ENCODE data around the gene DGCR2.
"Not testable (repeated sequence)": the region's sequence is repeated elsewhere in the genome, so short reads cannot be mapped to it uniquely, and the experiment has no call there.

DGCR2 gene

DNA sequence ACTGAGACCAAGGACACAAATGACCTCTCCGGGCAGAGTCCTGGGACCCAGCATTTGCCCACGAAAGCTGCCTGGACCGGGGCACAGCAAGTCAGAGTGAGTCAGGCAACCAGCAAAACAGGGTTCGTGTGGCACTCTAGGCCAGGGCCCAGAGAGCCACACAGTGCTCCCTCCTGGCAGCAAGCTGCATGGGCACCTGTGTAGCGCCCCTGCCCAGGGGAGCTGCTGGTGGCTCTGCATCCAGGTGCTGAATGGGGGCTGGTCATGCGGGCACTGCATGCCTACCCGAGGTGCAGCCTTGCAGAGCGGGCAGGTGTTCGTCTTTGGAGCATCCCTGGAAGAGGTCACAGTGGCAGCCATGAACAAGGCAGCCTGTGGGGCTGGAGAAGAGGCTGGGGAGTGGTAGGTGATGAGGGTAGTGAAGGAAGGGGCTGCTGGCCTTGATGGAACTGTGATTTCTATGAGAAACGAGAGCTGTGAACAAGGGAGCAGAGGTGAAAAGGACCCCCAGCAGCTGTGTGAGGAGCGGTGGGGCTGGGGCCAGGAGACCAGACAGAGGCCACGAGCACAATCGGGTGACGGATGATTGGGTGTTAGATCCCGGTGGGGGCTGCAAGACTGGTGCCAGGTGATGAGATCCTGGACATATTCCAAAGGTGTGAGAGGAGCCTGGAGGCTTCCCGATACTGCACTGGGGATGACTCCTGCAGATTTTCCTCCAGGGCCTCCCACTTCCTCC is 63.3 kb downstream of the DGCR2 start:
- DNase-seq (ENCODE audit: low spot score): no peak

DNA sequence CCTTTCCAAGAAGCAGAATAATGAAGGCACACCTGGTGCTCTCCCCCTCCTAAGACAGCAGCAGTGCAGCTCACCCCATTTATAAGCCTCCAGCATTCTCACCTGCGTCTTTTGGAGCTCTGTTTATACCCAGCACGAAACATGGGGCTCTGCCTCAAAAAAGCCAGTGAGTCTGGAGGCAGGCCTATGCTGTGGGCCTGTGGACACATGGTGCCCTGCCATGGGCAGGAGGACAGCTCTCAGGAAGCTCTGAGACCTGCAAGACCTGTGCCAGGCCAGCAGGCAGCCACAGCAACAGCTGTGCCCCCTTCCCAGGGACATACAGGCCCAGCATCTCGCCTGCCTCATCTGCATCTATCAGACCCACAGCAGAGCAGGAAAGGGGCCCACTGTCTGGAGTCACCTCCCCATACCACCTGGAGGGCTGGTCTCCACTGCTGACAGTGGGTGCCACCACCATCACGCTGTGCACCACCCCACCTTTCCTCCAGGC is 64.2 kb downstream of the DGCR2 start:
- DNase-seq (ENCODE audit: low spot score): no peak

DNA sequence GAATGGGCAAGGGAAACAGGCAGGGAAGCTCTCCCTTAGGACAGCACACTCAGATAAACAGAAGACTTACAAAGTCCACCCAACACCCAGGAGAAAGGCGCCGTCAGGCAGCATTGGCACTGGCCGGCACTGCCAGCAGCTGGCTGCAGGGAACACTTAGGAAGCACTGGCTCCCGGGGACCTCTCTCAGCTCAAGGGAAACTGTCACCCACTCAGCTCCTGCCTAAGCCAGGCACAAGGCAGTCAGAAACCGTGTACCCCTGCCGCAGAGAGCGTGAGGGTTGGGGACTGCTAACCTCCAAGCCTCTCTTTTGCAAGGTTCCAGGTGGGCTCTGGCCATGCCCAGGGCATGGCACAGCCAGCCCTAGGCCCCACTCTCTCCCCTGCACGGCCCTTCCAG is 64.7 kb downstream of the DGCR2 start:
- no peak for DNase-seq (ENCODE audit: low spot score)

DNA sequence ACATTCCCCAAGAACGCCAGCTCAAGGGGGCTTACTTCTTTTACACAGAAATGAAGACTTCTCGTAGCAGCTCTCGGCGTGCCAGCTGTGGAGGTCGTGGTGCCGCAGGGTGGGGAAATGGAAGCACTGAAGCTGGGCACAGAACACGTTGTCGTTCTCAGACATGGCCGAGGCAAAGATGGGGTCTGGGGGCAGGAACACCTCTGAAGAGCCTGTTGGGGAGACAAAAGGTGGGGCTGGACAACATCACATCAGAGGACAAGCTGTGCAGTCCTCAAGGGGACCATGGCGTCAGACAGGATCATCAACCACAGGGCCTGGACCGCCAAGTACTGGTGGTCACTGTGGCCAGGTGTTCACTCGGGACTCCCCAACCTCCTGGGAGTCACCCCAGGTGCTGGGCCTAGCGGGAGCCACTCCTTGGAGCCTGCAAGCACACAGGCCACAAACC is 65.2 kb downstream of the DGCR2 start:
- no peak for DNase-seq (ENCODE audit: low spot score)

DNA sequence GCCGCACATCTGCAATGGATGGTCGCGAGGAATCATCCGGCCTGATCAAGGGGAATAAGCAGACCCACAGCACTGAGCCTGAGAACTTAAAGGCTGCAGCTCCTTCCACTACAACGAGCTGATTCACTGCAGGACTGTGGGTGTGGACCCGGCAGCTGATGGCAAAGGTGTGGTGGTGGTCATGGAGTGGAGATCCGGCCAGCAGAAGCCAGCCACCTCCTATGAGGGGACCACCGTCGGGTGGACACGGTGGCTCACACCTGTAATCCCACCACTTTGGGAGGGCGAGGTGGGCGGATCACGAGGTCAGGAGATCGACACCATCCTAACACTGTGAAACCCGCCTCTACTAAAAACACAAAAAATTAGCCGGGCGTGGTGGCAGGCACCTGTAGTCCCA is 66.4 kb downstream of the DGCR2 start:
- DNase-seq (ENCODE audit: low spot score): no peak

DNA sequence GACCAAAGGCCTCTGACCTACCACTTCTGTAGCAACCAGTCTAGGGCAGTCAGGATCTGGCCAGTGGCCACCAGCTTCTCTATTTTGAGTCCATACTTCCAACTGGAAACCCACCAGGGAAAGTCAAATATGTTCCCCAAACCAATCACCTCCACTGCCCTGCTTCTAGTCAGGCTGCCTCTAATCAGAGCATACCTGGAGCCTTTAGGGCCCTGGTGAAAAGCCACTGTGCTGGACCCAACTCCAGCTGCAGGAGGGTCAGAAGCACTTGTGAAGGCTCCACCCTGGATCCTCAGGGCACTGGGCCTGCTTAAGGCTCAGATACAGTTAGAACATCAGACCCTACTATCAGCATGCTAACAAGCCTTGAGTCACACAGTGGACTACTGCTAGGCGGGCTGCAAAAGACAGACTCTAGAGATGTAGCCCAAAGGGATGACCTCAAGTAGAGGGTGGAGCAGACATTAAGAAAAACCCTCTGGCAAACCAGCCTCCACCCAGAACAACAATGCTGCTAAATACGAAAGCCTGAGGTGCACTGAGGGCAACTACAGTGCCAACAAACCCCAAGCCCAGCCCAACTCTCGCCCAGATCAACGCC is 69.2 kb downstream of the DGCR2 start:
- DNase-seq (ENCODE audit: low spot score): no peak

DNA sequence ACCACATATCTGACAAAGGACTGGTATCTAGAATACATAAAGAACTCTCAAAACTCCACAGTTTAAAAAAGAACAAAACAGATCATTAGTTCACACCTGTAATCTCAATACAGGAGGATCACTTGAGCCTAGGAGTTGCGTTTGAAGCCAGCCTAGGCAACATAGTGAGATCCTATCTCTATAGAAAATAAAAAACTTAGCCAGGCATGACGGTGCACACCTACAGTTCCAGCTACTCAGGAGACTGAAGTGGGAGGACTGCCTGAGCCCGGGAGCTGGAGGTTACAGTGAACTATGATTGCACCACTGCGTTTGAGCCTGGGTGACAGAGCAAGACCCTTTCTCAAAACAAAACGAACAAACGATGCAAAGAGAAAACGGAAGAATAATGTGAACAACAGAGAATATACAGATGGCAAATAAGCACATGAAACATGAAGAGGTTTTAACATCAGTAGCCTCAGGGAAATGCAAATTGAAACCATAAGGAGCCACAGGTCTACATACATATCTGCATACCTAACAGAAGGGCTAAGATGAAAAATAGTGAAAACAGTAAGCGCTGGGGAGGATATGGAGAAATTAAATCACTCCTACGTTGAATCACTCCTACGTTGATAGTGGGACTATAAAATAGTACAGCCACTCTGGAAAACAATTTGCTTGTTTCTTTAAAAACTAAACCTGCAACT is 70.7 kb downstream of the DGCR2 start:
- DNase-seq (ENCODE audit: low spot score): peak; percentile 35

DNA sequence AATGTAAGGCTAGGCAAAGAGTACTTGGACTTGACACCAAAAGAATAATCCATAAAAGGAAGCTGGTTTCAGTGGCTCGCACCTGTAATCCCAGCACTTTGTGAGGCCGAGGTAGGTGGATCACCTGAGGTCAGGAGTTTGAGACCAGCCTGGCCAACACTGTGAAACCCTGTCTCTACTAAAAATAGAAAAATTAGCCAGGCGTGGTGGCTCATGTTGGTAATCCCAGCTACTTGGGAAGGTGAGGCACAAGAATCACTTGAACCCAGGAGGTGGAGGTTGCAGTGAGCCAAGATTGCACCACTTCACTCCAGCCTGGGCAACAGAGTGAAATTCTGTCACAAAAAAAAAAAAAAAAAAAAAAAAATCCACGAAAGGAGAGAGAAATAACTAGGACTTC is 71.4 kb downstream of the DGCR2 start:
- DNase-seq (ENCODE audit: low spot score): not testable (repeated sequence)

DNA sequence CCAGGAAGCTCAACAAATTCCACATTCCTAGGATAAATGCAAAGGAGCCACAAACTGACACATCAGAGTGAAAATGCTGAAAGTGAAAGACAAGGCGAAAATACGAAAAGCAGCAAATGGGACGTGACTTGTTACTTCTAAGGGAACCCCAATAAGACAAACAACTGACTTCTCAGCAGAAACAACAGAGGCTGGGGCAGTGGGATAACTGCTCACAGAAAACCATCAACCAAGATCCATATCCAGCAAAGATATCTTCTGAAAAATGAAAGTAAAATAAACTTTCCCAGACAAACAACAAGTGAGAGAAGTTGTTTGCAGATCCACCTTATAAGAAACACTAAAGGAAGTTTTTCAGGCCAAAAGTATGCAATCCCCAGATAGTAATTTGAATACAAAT is 72.1 kb downstream of the DGCR2 start:
- no peak for DNase-seq (ENCODE audit: low spot score)

DNA sequence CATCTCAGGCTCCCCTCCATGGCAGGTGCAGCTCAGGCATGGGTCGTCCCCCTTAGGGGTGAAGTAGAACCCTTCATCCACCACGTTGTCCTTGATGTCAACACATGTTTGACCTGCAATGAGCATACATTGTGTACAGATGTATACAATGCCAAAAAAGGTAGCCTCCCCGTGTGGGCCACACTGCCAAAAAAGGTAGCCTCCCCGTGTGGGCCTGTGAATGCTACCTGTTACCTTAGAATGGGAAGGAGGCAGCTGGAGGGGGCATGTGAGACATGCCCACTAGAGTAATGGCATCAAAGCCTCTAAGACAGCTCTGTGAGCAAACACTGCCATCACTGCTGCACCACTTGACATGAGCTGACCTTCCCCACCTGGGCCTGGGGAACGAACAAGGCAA is 73.7 kb downstream of the DGCR2 start:
- DNase-seq (ENCODE audit: low spot score): no peak

DNA sequence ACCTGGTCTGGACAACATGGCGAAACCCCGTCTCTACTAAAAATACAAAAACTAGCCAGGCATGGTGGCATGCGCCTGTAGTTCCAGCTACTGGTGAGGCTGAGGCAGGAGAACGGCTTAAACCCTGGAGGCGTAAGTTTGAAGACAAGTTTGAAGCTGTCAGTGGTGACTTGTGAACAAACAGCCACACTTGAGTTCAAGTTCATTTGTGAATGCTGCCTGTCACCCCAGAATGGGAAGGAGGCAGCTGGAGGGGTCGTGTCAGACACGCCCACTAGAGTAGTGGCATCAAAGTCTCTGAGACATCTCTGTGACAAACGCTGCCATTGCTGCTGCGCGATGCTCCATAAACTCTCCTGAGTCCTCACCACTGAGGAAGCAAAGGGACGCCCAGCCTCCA is 74.2 kb downstream of the DGCR2 start:
- no peak for DNase-seq (ENCODE audit: low spot score)

DNA sequence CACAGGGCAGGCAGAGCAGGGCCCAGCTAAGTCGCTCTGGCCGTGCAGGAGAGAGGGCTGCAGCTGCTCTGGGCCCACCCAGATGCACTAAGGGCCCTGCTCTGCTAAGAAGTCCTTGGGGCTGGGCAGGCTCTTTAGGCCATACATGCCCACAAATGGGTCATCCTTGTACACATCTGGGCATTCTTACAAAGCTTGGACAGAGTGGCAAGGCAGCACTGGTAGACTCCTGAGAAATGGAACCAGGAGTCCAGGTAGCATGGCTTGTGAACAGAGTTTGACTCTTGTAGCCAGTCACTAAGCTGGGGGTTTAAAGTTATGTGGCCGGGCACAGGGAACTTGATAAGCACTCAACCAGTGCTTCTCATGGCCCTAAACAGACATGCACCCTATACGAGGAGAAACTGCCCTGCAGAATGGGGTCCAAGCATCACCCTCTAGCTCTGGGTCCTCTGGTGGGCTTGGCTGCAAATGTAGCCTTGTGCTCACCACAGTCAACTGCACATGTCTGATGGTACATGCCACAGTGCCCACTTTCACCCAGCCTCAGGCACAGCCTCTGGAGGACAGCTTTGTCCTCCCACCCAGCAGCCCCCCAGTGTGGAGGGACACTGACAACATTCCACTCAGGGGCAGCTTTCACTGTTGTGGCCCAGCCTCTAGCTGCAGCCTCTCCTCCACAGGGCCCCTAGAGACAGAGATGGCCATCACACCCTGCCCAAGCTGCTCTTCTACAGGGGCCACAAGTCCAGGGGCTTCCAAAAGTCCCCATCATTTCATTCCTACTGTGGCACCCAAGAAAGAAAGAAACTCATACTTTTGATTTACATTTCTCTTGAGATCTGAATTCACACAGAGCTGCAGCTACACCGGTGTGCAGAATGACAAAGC is 75.2 kb downstream of the DGCR2 start:
- DNase-seq (ENCODE audit: low spot score): no peak

DNA sequence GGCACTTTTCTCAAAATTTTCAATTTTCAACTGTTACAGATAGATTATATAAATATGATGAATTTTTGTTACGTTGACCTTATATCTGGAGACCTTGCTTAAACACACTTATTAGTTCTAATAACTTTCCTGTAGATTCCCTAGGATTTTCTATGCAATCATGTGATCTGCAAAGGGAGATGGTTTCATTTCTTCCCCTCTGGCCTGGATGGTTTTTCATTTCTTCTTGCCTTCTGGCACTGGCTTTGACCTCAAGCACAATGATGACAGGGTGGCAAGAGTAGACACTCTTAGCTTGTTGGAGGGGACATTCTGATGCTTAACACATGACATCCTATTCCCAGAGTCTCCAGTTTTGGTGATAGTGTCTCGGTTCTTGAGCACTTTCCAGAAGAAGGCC is 75.9 kb downstream of the DGCR2 start:
- no peak for DNase-seq (ENCODE audit: low spot score)

DNA sequence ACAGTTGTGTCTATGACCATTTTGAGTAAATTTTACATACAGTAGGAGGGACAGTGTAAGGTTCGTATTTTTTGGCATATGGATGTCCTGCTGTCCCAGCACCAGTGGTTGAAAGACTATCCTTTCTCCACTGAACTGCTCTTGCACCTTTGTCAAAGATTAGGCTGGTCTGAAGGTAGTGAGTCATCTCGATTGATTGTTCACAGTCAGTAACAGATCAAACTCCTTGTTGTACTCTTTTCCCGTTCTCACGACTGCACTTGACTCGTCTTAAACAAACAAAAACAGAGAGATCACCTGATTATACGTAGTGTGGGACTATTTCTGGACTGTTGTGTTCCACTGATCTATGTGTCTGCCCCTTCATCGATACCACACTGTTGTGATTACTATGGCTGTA is 77.1 kb downstream of the DGCR2 start:
- no peak for DNase-seq (ENCODE audit: low spot score)

DNA sequence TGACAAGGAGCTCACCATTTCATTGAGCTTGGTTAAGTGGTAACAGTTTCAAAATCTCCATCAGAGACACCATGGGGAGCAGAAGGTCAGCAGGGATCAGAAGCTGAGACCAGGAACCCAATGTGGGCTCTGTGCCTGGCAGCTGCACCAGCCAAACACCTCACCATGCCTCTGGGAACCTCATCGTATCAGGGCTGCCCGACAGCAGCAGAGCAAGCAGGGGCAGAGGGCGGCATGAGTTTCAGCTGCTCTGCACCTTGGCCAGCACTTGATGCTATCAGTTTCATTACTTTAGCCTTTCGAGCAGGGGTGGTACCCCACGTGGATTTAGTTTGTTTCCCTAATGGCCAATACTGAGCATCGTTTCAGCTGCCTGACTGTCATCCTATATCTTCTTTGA is 77.8 kb downstream of the DGCR2 start:
- no peak for DNase-seq (ENCODE audit: low spot score)

DNA sequence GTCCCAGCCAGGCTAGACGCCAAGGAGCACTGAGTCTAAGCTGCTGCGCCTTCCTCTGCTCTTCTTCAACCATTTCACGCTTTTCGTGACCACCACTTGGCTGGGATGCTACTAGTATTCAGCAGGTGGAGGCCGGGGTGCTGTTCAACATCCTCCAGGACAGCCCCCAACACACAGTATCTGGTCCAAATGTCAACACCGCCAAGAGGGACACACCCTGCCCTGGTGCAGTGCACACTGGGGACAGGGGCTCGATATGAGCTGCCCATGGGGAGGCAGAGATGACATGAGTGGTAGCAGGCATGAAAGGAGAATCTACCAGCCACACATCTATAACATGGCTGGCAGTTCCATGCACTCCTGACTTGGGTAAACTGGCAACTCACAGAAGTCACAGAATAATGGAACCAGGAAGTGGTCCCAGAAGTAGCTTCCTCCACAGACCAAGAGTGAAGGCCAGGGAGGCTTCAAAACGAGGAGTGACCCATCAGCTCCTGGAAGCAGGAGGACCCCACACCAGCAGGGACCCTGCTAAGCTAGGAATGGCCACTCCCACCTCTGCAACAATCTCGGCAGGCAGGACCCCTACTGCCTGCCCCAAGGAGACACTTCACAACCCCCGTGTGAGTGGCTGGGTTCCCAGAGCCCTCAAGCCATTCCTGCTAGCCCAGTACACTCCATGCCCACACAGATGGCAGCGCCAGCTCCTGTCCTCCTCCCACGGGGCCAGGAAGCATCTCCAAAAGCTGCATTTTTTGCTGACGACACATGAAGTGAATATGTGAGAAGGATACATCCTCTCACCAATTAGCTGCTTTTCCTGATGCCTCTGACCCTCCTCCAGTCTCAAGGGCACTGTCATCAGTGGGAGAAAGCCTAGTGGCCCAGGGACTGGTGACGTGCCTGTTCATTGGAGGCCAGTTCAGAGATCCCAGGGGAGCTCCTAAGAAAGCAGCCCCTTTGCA is 78.8 kb downstream of the DGCR2 start:
- no peak for DNase-seq (ENCODE audit: low spot score)

DNA sequence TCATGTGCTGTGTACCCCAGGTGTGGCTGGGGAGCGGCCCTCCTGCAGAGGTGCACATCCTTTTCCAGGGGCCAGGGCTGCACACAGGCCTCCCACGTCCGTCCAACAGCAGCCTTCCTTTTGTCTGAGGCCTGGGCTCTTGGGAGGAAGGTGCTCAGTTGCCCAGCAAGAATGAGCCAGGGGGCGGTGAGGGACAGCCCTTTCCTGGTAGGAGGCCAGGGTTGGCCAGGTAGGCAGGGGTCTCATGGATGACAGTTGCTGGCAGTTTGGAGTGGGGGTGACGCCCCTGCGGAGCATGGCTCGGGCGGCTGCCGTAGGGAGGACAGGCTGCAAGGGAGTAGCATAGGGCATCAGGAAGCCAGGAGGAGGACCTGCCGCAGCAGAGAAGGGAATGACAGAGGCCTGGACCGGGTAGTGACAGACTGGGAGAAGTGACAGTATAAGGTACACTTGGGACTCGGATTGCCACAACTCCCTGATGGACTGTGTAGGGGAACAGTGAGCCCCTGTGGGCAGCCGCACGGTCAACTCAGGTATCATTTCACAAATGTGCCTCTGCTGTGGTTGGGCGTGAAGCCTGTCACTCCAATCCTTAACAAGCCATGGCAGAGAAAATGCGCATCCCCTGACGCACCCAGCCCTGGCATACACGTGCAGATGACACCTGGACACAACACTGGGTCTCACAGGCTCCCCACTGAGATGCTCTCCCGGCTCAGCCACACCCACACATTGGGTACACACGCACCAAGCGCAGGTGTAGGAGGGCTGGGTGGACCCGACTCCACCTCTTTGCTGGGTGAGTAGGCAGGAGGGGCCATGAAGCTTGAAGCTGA is 79.7 kb downstream of the DGCR2 start:
- no peak for DNase-seq (ENCODE audit: low spot score)

DNA sequence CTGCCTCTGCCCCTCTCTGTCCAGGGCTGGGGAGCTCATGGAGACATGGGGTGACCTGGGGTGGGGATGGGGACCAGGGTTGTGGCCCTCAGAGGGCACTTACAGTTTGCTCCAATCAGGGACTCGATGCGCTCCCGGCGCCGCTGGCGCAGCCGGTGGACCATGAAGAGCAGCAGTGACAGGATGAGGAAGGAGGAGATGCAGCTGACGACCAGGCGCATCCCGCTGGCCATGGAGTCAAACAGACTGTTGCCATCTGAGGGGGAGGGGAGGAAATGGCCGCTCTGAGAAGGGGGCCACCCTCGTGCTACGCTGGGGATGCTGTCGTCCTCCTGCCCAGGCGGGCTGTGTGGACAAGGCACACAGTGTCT is 80.5 kb downstream of the DGCR2 start:
- DNase-seq (ENCODE audit: low spot score): no peak

DNA sequence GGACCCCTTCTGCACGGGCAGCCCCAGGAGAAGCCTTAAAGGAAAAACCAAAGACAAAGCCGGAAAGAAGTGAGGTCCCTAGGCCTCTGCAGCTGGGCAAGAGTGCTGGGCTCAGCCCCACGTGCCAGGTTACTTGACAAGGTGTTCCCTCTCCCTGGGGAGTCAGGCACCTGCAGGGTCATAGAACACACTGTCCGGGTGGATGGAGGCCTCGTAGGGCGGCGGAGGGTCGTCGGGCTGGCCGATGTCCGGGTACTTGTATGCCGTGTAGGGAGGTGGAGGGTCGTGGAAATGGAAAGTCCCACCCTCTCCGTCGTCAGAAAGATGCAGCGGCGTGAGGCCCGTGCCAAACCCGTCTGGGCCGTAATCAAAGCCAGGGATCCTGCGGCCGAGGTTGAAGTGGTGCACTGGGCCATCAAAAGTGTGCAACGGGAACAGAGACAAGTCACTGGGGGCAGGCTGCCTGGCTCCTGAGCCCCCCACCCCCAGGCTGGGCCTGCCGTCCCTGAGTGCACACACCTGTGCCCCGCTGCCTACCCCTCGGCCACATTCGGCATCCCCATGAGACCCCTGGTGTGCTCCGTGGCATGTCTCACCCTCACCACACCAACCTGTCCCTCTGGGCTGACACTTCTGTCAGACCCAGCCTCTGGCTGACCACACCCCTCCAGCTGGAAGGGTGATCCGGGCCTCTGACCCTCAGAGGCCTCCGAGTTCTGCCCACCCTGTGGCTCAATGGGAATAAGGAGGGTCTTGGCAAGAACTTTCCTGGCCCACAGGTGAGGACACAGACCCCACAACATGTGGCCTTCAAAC is 81.1 kb downstream of the DGCR2 start:
- DNase-seq (ENCODE audit: low spot score): no peak

All from putamen (tissue), 1 donor.